HT-29 (cell line): Measurements from ENCODE around the gene ULK1. TPM values are rescaled to one million over a fixed set of nuclear protein-coding genes. Genes with fewer than 3 reads are reported as not detected.

Source experiments
- DNase-seq: peaks from one replicate; pipeline ENCODE4 v3.0.0-alpha.2; 2015; ENCODE audit warnings: low spot score
- total RNA-seq: library from RNA; depleted of rRNA; stranded (reverse); fragments of >200 nt; shearing (Covaris generic); gene quantifications from 2 replicates; pipeline ENCODE4 v1.2.3, GENCODE V29; 2014

The ULK1 gene
- total RNA-seq, 1 experiment from 2014 or later: 9.6 TPM

DNA sequence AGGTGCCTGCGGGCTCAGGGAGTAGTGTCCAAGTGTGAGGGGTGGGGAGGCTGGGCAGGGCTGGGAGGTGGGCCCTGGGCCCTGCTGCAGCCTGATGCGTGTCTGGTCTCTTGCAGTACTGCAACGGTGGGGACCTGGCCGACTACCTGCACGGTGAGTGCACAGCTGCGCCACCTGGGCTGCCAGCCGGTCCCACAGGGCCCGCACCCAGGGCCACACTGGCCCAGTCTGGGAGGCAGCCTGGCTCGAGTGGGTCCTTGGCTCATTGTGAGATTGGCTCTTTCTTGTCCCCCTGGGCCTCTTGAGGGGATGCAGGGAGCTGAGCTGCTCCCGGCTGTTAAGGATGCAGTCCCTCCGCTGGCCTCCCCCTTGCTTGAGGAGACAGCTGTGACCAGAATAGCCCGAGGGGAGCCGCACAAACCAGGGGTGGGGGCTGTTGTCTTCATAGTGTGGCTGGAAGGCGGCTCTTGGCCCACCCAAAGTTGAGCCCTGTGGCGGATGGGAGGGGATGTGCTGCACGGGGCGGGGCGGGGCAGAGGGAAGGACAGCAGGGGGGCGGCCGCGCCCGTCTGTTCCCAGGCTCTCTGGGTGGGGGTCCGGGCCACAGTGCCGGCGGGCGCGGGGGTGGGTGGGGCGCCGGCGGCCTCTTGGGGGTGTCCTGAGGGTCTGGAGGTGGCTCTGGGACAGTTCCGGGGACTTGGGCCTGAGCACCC is 13.1 kb downstream of the ULK1 start:
- DNase-seq: no peak

GRCh38 chr12:131908092-131909080 is 14.0 kb downstream of the ULK1 start:
- DNase-seq: no peak

DNA sequence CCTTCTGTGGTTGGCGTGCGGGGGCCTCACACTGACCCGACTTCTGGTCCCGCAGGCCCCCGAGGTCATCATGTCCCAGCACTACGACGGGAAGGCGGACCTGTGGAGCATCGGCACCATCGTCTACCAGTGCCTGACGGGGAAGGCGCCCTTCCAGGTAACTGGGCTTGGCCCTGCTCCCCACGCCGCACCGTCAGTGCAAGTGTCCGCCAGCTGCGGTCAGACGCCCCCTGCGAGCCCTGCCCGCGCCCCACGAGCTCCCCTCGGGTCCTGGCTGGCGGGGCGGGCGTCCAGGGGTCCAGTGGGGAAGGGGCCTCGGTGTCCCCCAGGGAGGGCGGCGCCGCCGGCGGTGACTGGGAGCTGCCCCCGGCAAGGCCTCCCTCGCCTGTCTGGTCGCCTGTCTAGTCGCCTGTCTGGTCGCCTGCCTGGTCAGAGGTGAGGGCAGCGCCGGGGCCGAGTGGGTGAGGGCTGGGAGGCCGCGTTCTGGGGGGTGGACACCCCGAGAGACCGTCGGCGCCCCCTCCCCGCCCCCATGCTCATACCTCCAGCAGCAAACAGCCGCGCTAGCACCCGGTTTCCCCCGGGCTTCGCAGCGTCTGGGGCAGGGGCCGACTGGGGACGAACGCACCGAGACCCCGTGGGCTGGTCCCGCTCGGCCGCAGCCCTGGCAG is 14.8 kb downstream of the ULK1 start:
- DNase-seq: no peak

GRCh38 chr12:131909752-131910219 is 15.4 kb downstream of the ULK1 start:
- DNase-seq: no peak

DNA sequence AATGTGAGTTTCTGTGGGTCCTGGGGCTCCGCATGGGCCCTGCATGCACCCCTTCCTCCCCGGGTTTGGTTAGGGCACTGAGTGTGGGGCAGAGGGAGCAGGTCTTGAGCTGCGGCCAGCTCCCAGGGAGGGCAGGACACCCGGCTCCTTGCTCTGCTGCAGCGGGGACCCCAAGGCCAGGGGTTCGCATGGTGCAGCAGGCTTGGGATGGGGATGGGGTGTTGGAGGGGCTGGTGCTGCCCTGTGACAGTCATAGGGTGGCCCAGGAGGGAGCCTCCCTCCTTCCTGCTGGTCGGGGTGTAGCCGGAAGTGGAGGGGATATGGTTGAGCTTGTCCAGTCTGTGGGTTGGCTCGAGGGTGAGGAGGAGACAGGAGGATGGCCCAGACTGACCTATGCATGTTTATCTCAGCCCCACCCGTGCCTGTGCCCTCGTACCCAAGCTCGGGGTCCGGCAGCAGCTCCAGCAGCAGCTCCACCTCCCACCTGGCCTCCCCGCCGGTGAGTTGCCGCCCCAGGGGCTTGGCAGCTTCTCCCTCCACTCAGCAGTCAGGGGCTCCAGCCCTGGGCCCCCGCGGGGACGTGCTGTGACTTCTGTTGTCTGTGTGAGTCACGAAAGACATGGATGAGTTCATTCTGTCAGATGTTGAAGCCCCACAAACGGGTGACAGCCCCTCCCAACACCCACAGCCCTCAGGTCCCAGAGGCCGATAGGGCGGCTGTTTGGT is 16.0 kb downstream of the ULK1 start:
- no peak for DNase-seq

DNA sequence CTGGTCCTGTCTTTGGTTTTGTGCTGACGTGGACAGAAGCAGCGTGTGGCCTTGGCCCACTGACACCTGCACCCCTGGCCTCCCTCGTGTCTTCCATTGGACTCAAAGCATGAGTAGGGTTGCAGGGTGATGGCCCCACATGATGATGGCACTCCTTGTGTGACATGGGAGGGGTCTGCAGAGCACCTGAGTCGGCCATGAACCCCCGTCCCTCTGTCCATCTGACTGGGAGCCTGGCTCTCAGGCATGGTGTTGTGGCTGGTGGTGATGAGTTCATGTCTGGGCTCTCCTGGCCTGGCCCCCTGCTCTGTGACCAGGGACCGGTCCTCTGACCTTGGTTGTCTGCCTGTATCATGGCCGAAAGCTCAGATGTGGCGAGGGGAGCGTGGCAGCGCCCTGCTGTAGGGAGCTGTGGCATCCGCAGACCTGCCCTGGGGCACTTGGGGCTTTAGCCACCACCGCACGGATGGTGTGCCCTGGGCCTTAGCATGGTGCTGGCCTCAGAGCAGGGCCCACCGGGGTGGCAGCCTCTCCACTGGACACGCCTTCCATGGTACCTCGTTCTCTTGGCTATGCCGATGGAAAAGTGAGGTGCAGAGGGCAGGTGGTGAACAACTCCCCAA is 16.7 kb downstream of the ULK1 start:
- DNase-seq: no peak

- DNase-seq: no peak
These were observed 17.5 kb downstream of the ULK1 start for GRCh38 chr12:131911851-131912477.

DNA sequence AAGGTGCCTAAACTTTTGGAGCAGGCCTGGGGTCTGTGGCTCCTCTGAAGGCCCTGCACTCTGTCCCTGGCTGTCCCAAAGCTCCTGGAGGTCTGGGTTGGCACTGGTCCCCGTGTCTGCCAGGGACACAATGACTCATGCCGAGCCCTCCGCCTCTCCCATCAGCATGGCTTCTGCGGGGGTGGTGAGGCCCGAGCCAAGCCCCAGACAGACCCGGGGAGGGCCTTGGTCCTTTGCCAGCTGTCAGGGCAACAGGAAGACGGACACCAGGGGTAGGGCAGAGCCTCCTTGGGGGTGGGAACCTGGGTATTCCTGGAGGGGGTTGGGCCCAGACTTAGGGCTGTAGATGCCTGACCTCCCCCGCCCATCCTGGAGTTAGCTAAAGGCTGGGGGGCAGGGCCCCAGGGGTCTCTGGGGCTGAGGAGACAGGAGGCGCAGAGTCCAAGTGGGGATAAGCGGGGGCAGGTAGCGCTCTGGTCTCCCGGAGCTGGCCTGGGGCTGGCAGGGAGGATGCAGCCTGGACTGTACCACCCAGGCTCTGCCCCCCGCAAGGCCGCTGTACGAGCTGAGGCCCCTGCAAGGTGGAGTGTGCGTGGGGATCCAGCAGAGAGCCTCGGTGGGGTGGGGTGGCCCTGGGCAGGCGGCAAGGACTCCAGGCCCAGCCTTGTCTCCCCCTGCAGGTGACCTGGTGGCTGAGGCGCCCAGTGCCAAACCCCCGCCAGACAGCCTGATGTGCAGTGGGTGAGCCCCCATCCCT is 18.3 kb downstream of the ULK1 start:
- DNase-seq: peak; percentile 92

DNA sequence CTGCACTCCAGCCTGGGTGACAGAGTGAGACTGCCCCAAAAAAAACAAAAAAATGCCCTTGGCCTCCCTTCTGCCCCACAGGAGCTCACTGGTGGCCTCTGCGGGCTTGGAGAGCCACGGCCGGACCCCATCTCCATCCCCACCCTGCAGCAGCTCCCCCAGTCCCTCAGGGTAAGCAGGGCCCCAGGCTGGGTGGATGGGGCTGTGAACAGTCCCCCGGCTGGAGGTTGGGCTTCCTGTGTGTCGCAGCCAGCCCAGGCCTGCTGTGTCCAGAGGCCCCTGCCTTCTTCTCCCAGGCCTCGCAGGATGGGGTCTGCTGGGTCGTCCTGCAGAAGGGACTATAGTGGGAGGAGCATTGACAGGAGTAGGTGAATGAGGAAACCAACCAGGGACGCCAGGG is 19.2 kb downstream of the ULK1 start:
- no peak for DNase-seq

DNA sequence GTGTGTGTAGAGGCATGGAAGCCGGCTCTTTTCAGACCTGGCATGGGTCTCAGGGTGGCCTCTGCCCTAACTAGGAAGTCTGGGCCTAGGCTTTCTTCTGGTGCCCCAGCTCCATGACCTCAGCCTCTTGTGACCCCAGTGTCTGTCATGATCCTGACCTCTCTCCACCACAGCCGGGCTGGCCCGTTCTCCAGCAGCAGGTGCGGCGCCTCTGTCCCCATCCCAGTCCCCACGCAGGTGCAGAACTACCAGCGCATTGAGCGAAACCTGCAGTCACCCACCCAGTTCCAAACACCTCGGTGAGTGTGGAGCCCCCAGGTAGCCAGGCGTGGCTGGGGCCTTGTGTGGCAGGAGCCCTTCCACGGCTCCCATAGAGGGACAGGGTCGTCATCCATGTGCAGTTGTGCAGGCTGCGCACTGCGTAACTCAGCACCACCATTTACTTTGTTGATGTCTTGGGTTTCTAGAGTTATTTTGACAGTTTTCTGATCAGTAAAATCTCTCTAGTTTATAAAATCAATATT is 19.8 kb downstream of the ULK1 start:
- no peak for DNase-seq

GRCh38 chr12:131915000-131915689 is 20.7 kb downstream of the ULK1 start:
- DNase-seq: no peak

- DNase-seq: no peak
These were observed 21.4 kb downstream of the ULK1 start for GRCh38 chr12:131915823-131916222.

DNA sequence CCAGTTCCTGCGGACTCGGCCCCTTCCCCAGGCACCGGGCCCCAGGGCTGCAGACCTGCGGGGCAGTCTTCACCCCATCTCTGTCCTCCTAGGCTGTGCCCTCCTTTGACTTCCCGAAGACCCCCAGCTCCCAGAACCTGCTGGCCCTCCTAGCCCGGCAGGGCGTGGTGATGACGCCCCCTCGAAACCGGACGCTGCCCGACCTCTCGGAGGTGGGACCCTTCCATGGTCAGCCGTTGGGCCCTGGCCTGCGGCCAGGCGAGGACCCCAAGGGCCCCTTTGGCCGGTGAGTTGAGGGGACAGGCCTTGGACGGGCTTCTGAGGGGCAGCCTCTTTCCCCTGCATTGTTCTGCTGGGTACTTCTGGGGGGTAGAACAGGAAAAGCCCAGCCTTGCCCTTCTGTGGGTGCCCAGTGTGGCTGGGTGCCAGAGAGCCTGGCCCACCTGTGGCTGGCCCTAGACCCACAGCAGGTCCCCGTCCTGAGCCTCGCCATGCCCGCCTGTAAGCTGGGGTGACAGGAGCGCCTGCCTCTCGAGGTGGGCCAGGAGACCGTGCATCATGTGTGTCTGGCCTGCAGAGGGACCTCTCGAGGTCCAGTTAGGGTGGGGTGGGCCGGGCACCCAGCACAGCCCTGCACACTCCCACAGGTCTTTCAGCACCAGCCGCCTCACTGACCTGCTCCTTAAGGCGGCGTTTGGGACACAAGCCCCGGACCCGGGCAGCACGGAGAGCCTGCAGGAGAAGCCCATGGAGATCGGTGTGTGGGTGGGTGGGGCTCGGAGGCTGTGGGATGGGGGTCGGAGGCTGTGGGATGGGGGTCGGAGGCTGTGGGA is 22.1 kb downstream of the ULK1 start:
- DNase-seq: no peak

DNA sequence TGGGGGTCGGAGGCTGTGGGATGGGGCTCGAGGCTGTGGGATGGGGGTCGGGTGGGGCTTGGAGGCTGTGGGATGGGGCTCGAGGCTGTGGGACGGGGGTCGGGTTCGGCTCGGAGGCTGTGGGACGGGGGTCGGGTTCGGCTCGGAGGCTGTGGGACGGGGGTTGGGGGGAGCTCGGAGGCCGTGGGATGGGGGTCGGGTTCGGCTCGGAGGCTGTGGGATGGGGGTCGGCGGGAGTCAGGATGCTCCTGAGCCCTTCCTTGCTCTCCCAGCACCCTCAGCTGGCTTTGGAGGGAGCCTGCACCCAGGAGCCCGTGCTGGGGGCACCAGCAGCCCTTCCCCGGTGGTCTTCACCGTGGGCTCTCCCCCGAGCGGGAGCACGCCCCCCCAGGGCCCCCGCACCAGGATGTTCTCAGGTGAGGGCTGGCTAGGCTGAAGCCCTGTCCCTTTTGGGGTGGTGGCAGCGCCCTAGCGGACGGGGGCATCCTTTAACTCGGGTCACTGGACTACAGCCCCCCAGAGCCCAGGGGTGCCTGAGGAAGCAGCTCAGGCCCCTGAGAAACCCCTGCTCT is 22.8 kb downstream of the ULK1 start:
- DNase-seq: no peak

DNA sequence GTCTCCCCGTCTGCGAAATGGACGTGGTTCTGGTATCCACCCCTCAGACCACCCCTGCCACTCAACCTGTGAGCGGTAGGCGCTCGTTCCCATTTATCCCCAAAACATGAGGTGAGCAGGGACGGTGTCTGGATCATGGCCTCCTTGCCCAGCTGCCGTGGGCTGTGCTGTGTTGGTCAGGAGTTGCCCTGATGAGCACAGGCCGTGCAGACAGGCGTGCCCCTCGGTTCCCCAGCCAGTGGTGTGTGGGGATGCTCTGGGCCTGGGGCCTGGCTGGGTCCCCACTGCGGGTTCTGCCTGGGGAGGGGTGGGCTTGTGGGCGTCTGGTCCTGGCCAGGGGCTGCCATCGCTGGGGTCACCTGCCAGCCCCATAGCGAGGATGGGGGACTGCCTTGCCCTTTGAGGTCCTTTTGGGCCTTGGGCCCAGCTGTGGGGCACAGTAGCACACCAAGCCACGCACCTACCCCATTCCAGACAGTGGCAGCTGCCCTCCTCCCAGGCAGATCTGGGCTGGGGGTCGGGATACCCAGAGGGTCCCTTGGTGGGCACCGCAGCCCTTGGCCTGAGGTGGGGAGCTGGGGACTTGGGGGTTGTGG is 23.4 kb downstream of the ULK1 start:
- no peak for DNase-seq

- no peak for DNase-seq
These were observed 24.1 kb downstream of the ULK1 start for GRCh38 chr12:131918311-131919050.

DNA sequence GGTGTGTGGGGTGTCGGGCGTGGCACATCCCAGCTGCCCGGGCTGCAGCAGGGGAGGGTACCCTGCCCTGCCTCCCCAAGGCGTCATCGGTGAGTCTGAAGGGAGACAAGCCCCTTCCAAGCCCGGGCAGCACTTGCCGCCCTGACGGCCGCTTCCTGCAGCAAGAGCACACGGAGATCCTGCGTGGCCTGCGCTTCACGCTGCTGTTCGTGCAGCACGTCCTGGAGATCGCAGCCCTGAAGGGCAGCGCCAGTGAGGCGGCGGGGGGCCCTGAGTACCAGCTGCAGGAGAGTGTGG is 24.6 kb downstream of the ULK1 start:
- no peak for DNase-seq
